Fibroblast of mammary gland (primary cell): ENCODE measurements around the gene KRTAP9-7.
A peak's percentile ranks its signal among the peaks of the same experiment; 100 is the strongest.
"Not testable (repeated sequence)": the region's sequence is repeated elsewhere in the genome, so short reads cannot be mapped to it uniquely, and the experiment has no call there.

ENCODE experiments used
- DNase-seq: peaks from one replicate; pipeline ENCODE4 v3.0.0-alpha.2; 2010; ENCODE audit warnings: low read depth
- H3K4me3 ChIP-seq: 2 replicates; pipeline ENCODE4 v1.5.1; 2011; ENCODE audit warnings: low read depth, mild to moderate bottlenecking, low read length, moderate library complexity; ENCODE audit not compliant: control insufficient read depth
- CTCF ChIP-seq: conservative IDR thresholded peaks from 2 replicates; pipeline ENCODE4 v1.5.1; 2011; ENCODE audit warnings: low read depth, low read length, inconsistent platforms; ENCODE audit not compliant: control insufficient read depth, insufficient read depth

Gene KRTAP9-7

DNA sequence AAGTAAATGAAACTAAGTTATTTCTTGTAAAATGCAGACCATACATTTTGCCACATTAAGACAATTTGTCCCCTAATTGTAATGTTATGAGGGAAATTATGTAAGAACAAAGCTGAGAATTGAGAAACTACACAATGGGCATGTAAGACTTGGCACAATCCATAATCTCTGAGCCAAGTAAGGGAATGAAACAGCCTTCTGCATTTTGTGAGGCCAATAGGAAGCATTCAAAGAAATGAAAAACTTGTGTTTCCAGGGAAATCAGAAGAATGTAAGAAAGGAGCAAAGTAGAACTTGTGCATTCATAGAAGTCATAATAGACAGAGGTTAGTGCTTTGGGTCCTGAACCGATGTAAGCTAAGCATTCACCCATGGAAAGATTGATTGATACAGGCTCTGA, 24.2 kb upstream of the KRTAP9-7 start:
- no peak for TF ChIP-seq CTCF
- DNase-seq = no peak
- H3K4me3 ChIP-seq = no peak overlapping the region

GRCh38 chr17:41254861-41255260, 20.6 kb upstream of the KRTAP9-7 start:
- TF ChIP-seq CTCF = no peak
- H3K4me3 ChIP-seq = no peak overlapping the region
- DNase-seq = peak; percentile 24

DNA sequence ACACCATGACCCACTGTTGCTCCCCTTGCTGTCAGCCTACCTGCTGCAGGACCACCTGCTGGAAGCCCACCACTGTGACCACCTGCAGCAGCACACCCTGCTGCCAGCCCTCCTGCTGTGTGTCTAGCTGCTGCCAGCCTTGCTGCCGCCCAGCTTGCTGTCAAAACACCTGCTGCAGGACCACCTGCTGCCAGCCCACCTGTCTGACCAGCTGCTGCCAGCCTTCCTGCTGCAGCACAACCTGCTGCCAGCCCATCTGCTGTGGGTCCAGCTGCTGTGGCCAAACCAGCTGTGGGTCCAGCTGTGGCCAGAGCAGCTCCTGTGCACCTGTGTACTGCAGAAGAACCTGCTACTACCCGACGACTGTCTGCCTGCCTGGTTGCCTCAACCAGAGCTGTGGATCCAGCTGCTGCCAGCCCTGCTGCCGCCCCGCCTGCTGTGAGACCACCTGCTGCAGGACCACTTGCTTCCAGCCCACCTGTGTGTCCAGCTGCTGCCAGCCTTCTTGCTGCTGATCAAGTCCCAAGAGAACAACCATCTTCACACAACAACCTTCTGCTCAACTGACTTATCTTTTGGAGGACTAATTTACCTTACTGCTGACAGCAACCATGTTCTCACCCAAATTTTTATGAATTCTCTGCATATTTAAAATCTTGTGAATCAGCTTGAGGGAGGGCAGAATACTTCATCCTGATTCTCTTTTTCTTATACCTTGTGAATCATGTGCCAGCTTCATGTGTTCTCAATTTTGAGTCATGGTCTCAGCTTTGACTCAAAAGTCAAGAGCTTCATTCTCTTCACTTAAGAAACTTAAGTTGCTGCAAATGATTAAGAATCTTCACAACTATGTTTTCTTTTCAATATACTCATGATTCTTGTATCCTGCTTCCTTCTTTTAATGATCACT, 19.9 kb upstream of the KRTAP9-7 start, which contains the start of gene KRTAP9-9:
Gene KRTAP9-9, plus strand, starts transcription at position 4 of the 910 bp plus-strand sequence.
- H3K4me3 ChIP-seq = not testable (repeated sequence)
- DNase-seq = peak; percentile 36

- DNase-seq = peak; percentile 17
- no peak overlapping the region for H3K4me3 ChIP-seq
- TF ChIP-seq CTCF = no peak
These were observed 19.2 kb upstream of the KRTAP9-7 start for GRCh38 chr17:41256291-41256685.

DNA sequence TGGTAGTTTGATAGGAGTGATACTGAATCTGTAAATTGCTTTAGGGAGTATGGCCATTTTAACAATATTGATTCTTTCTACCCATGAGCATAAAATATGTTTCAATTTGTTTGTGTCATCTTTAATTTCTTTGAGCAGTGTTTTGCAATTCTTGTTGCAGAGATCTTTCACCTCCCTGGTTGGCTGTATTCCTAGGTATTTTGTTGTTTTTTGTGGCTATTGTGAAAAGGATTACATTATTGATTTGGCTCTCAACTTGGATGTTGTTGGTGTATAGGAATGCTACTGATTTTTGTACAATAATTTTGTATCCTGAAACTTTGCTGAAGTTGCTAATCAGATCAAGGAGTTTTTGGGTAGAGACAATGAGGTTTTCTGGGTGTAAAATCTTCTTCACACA, 17.1 kb upstream of the KRTAP9-7 start:
- TF ChIP-seq CTCF = no peak
- no peak overlapping the region for H3K4me3 ChIP-seq
- DNase-seq = peak; percentile 7

DNA sequence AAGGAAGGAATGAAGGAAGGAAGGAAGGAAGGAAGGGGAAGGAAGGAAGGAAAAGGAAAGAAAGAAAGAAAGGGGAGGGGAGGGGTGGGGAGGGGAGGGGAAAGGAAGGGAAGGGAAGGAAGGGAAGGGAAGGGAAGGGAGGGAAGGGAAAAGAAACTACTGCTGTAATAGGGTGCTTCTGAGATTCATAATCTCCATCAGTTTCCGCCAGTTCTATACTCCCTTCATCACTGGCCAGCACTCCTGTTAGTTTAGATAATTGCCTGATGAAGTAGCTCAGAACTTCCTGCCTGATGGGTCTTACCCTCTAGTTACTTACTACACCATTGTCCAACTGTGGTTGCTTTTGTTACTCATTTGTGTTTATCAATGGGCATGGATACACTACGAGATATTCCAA, 12.3 kb upstream of the KRTAP9-7 start:
- DNase-seq = no peak
- H3K4me3 ChIP-seq = no peak overlapping the region
- TF ChIP-seq CTCF = no peak

- no peak overlapping the region for H3K4me3 ChIP-seq
- TF ChIP-seq CTCF = no peak
- DNase-seq = no peak
These were observed 10.9 kb upstream of the KRTAP9-7 start for GRCh38 chr17:41264599-41264998.
